Body of pancreas (tissue), 4 donors: Measurements from ENCODE around the gene COLEC12.

ENCODE experiments used
- CTCF ChIP-seq, 7 experiments: fragments of 450-650 bp in 4 of 7; fragments of 200-600 bp in 3 of 7; sonication (generic) in 3 of 7; IDR thresholded peaks; one replicate each; pipeline ENCODE4 v1.5.1; 2016 to 2019; ENCODE audit warnings: antibody characterized with exemption in 7 of 7
- POLR2A ChIP-seq, 3 donors: fragments of 450-650 bp; IDR thresholded peaks; one replicate each; pipeline ENCODE4 v1.6.1; 2016; ENCODE audit warnings: antibody characterized with exemption in 3 of 3, mild to moderate bottlenecking in 2 of 3

- TF ChIP-seq CTCF (IDR thresholded peaks at IDR 0.05) (no peak), POLR2A (IDR thresholded peaks at IDR 0.05) (no peak)
Measured at GRCh38 chr18:323253-323622, 177.3 kb downstream of the COLEC12 start.
